GM12891 (cell line): ENCODE data around the gene SGSM1.

ENCODE experiments used
- DNase-seq: peaks from one replicate; pipeline ENCODE4 v3.0.0; 2011; ENCODE audit warnings: low spot score; ENCODE audit not compliant: insufficient read length
- FAIRE-seq: peaks from 2 replicates; lab custom pipeline; 2011; peaks lifted over from hg19 to GRCh38; lab: Jason Lieb, UNC
- PAX5 ChIP-seq: IDR thresholded peaks from 2 replicates; pipeline ENCODE4 v1.6.1; 2011; ENCODE audit warnings: low read length, moderate library complexity, mild to moderate bottlenecking; ENCODE audit not compliant: insufficient read depth, severe bottlenecking
- POLR2A ChIP-seq: IDR thresholded peaks from 2 replicates; pipeline ENCODE4 v1.6.1; 2011; ENCODE audit warnings: low read depth, low read length, control low read depth
- POLR2AphosphoS5 ChIP-seq: IDR thresholded peaks from 2 replicates; pipeline ENCODE4 v1.6.1; 2011; ENCODE audit warnings: low read depth, low read length, control low read depth
- POU2F2 ChIP-seq: IDR thresholded peaks from 2 replicates; pipeline ENCODE4 v1.6.1; 2011; ENCODE audit warnings: low read depth, mild to moderate bottlenecking, control low read depth, low read length, moderate library complexity
- SPI1 ChIP-seq: IDR thresholded peaks from 2 replicates; pipeline ENCODE4 v1.6.1; 2011; ENCODE audit warnings: low read depth, low read length, control low read depth
- TAF1 ChIP-seq: IDR thresholded peaks from 2 replicates; pipeline ENCODE4 v1.6.1; 2011; ENCODE audit warnings: low read depth, low read length, control low read depth

SGSM1 gene

DNA sequence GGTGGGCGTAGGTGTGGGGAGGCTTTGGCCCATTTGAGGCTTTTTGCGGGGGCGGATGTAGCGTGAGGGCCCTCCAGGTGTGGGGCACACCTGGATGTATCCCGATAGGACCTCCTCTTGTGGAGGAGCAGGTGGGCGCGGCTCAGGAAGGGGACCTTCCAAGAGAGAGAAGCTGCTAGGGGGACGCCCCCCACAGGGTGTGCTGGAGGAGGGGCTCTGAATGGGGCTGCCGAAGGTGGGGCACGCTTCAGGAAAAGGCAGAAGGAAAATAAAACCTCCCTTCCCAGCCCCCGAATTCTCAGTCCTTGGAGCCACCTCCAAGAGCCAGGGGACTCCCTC lies 621 bp downstream of the SGSM1 start:
- TF ChIP-seq POLR2AphosphoS5 (no peak), POU2F2 (no peak), PAX5 (no peak), POLR2A (no peak), TAF1 (no peak), SPI1 (no peak)
- FAIRE-seq: no peak
- no peak for DNase-seq

GRCh38 chr22:24807284-24807950 lies 1.4 kb downstream of the SGSM1 start:
- no peak for DNase-seq
- FAIRE-seq: no peak
- TF ChIP-seq TAF1 (no peak), PAX5 (no peak), POLR2AphosphoS5 (no peak), POU2F2 (no peak), POLR2A (no peak), SPI1 (no peak)

- DNase-seq (no peak), FAIRE-seq (no peak)
- TF ChIP-seq SPI1: no peak
- no peak for TF ChIP-seq POLR2A
- TF ChIP-seq POLR2AphosphoS5: no peak
- no peak for TF ChIP-seq PAX5
- no peak for TF ChIP-seq POU2F2
- no peak for TF ChIP-seq TAF1
Measured at GRCh38 chr22:24809331-24809730, 3.3 kb downstream of the SGSM1 start.

DNA sequence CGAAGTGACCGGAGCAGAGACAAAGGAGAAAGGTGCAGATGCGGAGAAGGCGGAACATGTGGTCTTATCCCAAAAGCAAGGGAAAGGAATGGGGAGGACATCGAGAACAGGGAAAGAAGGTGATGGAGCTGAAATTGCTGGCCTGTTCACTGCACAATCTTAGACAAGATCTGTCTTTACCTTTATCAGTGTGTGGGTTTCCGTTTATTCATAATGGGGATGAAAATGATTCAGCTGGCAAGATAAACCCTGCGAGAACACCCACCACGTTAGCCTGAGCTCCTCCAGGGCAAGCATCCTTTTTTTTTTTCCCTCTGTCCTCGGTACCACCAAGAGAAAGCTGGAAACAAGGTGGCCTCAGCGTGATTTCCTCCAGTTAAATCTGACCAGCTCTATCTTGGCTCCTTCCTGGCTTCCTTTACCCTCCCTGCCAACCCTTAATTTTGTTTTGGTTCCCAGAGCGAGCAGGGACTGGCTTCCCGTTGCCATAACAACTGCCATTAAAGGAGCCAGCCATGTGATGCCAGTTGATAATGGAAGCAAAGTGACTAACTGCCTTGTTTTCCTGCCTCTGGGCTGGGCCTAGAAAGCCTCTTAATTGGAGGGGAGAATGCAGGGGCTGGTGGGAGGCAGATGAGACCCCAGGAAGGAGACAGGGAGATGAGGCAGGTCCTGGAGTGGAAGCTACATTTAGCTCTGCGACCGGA lies 4.2 kb downstream of the SGSM1 start:
- no peak for DNase-seq
- no peak for FAIRE-seq
- no peak for TF ChIP-seq SPI1
- no peak for TF ChIP-seq TAF1
- TF ChIP-seq POU2F2: no peak
- no peak for TF ChIP-seq POLR2AphosphoS5
- TF ChIP-seq POLR2A: no peak
- no peak for TF ChIP-seq PAX5

- TF ChIP-seq TAF1 (no peak), PAX5 (no peak), POLR2AphosphoS5 (no peak), POU2F2 (no peak), SPI1 (no peak), POLR2A (no peak)
- no peak for FAIRE-seq
- DNase-seq: no peak
Measured at GRCh38 chr22:24812950-24813775, 7.2 kb downstream of the SGSM1 start.

DNA sequence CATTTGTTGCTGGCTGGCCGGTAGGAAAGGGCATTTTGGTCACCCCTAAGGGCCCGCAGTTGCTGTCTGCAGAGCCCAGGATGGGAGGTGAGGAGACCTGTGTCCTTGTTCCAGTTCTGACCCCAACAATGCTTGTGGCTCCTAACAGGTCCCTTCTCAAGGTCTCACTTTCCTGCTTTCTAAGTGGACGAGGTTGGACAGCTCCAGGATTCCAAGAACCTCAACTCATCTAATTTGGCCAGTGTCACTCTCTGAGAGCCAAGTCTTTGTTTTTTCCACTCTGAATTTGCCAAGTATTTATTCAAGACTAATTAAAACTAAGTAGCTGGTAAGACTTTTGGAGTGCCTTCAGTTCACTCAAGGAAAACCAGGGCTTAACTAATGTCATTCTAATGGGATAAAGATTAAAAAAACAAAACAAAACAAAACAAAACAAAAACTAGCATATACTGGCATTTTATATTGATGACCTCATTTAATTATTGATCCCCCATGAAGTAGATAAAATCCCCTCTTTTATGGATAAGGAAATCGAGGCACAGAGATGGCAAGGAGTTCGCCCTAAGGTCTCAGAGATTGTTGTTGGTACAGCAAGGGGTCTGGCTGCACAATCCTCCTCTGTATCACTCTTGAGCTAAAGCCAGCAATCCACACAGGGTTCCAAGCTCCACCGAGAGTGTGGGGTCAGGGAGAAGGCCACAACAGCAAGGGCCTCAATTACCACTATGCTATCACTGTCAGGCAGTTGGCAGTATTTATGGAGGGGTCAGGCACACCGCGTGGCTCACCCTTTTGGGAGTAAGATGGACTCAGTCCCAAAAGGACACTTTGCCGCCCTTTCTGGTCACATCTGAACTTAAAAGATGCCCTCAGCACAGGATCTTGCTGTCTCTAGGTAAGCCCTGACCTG lies 8.1 kb downstream of the SGSM1 start:
- DNase-seq: no peak
- TF ChIP-seq POLR2A: no peak
- no peak for TF ChIP-seq PAX5
- no peak for TF ChIP-seq SPI1
- no peak for TF ChIP-seq TAF1
- no peak for TF ChIP-seq POLR2AphosphoS5
- no peak for TF ChIP-seq POU2F2
- no peak for FAIRE-seq

DNA sequence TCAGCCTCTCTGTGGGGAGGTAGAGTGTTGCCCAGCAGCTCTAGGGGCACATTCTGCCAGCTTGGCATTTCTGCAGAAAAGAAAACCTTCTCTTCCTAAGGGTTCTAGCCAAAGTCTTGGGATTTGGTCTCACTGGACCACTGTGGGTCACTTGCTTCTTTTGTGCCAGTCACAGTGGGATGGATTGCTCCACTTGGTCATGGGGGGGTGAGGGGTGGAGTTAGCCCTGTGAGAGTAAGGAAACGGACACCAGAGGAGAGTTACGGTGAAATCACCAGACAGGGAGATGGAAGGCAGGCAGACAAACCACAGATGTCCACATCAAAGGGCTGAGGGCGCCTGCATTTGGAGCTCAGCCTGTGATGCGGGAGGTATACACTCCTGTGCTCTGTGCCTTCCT lies 10.8 kb downstream of the SGSM1 start:
- FAIRE-seq (no peak), DNase-seq (no peak)
- TF ChIP-seq POLR2A: no peak
- TF ChIP-seq POU2F2: no peak
- no peak for TF ChIP-seq TAF1
- TF ChIP-seq PAX5: no peak
- no peak for TF ChIP-seq POLR2AphosphoS5
- no peak for TF ChIP-seq SPI1

DNA sequence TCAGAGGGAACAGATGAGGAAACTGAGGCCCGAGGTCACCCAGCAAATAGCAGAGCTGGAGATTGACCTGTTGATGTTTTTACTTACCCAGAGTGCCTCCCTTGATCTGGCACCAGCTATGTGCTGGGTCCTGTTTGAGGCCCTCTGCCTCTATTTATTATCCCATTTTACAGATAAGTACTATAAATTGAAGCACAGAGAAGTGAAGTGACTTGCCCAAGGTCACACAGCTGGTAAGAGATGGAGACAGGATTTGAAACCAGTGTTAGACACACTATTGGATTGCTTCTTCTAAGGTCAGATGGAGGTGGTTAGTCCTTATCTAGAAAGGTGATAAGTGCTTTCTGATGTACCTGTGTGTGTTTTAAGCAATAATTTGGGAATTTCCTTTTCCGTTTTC lies 13.5 kb downstream of the SGSM1 start:
- TF ChIP-seq POLR2AphosphoS5: no peak
- TF ChIP-seq PAX5: no peak
- no peak for TF ChIP-seq POU2F2
- no peak for TF ChIP-seq TAF1
- no peak for TF ChIP-seq SPI1
- TF ChIP-seq POLR2A: no peak
- DNase-seq (no peak), FAIRE-seq (no peak)
